ENCODE data around the gene ATR.
"Not testable (repeated sequence)": the region's sequence is repeated elsewhere in the genome, so short reads cannot be mapped to it uniquely, and the experiment has no call there.

The ATR gene

DNA sequence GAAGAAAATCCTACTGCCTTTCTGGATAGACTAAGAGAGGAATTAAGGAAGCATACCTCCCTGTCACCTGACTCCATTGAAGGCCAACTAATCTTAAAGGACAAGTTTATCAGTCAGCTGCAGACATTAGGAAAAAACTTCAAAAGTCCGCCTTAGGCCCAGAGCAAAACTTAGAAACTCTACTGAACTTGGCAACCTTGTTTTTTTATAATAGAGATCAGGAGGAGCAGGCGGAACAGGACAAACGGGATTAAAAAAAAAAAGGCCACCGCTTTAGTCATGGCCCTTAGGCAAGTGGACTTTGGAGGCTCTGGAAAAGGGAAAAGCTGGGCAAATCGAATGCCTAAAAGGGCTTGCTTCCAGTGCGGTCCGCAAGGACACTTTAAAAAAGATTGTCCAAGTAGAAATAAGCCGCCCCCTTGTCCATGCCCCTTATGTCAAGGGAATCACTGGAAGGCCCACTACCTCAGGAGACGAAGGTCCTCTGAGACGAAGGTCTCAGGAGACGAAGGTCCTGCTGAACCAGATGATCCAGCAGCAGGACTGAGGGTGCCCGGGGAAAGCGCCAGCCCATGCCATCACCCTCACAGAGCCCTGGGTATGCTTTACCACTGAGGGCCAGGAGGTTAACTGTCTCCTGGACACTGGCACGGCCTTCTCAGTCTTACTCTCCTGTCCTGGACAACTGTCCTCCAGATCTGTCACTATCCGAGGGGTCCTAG lies 138.9 kb downstream of the ATR start:
- H3K27ac Mint-ChIP-seq, CTCF ChIA-PET, DNase-seq, H3K9me3 Mint-ChIP-seq, H3K4me3 Mint-ChIP-seq, H3K27me3 Mint-ChIP-seq: not testable (repeated sequence)
- Mint-ChIP-seq H3K36me3 (peaks cover 37% of the 10 kb centered on the region), H3K4me1 (peaks cover 26% of the 10 kb centered on the region)

DNA sequence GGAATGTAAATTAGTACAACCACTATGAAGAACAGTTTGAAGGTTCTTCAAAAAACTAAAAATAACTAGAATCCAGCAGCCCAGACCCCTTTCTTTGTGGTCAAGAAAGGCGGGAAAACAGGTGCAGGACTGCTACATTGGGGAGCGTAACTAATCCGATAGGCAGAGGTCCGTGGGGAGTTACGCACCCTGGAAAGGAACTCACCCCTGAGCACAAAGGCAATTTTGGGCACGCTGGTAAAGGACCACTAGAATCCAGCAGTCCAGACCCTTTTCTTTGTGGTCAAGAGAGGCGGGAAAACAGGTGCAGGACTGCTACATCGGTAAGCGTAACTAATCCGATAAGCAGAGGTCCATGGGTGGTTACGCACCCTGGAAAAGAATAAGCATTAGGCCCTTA lies 140.4 kb downstream of the ATR start:
- CTCF ChIA-PET, H3K4me3 Mint-ChIP-seq, H3K27me3 Mint-ChIP-seq, H3K27ac Mint-ChIP-seq, DNase-seq, H3K9me3 Mint-ChIP-seq: not testable (repeated sequence)
- Mint-ChIP-seq H3K36me3 (peaks cover 31% of the 10 kb centered on the region), H3K4me1 (peaks cover 19% of the 10 kb centered on the region)

DNA sequence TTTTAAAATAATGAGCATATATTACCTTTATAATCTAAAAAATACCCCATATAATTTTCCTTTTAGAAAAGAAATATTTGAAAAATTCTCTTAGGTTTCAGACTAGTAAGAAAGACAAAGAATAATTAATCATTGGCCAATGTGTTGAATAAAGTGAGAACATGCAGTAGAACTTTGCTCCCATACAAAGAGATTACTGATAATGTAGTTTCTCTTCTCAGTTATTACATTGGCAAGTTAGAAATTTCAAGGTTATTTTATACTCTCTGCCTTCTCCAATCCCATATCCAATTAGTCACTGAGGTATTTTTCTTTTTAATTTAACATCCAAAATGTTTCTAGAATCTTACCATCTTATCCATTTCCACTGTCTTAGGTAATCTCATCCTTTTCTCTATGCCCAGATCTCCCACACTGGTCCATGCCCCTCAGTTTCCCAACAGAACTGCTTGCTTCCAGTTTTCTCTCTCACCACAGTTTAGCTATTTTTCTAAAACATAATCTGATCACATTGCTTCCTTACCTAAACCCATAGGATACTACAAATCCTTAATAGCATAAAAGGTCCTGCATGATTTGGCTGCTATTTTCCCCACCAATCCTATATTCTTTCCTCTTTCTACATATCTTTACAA lies 141.5 kb downstream of the ATR start:
- CTCF ChIA-PET, result no interaction called here
- no peaks in the 10 kb centered on the region for H3K9me3 Mint-ChIP-seq
- no peak for DNase-seq
- H3K4me1 Mint-ChIP-seq, result peaks cover 17% of the 10 kb centered on the region
- no peaks in the 10 kb centered on the region for H3K27me3 Mint-ChIP-seq
- H3K36me3 Mint-ChIP-seq, result peaks cover 34% of the 10 kb centered on the region
- no peak overlapping the region for H3K4me3 Mint-ChIP-seq
- H3K27ac Mint-ChIP-seq, result no peak overlapping the region

DNA sequence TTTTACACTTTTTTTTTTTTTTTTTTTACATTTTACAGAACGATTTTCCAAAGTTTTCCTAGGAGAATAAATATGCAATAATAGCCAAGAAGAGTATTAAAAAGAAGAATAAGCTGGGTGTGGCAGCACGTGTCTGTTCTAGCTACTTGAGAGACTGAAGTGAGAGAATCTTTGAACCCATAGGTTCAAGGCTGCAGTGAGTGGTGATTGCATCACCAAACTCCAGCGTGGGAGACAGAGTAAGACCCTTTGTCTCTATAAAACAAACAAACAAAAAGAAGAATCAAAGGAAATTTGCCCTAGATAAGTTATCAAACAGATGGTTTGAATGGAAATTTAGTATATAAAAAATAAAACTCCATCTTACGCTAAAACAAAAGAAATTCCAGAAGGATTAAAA lies 144.0 kb downstream of the ATR start:
- Mint-ChIP-seq H3K4me1 (peaks cover 17% of the 10 kb centered on the region), H3K27ac (no peak overlapping the region), H3K36me3 (peaks cover 45% of the 10 kb centered on the region), H3K27me3 (no peaks in the 10 kb centered on the region), H3K4me3 (no peak overlapping the region), H3K9me3 (no peaks in the 10 kb centered on the region)
- DNase-seq, result no peak
- CTCF ChIA-PET, result no interaction called here

DNA sequence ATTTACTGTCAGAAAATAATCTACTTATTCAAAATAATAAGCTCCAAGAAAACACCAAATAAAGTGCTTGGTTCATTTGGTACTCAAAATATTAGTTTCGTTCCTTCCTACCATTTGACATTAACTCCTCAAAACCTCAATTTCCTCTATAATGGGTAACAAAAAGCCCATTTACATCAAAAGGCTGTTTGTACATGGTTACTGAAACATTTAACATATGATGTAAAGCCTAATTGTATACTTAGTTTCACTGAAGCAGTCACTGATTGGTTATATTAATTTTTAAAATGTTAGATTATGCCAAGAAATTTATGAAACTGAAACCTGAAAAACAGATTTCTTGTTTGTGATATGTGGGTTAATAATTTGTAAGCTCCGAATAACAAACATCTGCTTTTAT lies 145.4 kb downstream of the ATR start:
- CTCF ChIA-PET, result no interaction called here
- H3K4me3 Mint-ChIP-seq, result no peak overlapping the region
- H3K27ac Mint-ChIP-seq, result no peak overlapping the region
- H3K4me1 Mint-ChIP-seq, result peaks cover 11% of the 10 kb centered on the region
- H3K27me3 Mint-ChIP-seq, result no peaks in the 10 kb centered on the region
- no peaks in the 10 kb centered on the region for H3K9me3 Mint-ChIP-seq
- no peak for DNase-seq
- H3K36me3 Mint-ChIP-seq, result peaks cover 47% of the 10 kb centered on the region

DNA sequence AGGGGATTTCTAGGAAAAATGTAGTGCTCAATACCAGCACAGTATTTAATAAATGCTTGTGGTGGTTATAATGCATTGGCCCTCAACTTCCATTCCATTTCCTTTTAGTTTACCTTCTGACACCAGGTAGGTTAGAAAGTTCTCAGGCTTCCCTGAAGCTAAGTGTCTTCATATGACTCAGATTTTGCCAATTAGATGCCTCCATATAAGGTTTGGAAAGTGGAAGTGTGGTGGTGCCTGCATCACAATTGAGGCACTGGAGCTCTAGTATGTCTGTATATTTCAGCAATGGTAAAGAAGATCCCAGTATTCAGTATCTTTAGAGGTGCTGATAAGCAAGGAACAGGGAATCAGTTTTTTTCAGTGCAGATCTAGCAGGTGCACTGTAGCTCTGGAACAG lies 149.0 kb downstream of the ATR start:
- H3K4me3 Mint-ChIP-seq, result no peak overlapping the region
- no peaks in the 10 kb centered on the region for H3K9me3 Mint-ChIP-seq
- H3K36me3 Mint-ChIP-seq, result peaks cover 41% of the 10 kb centered on the region
- CTCF ChIA-PET, result no interaction called here
- H3K27me3 Mint-ChIP-seq, result no peaks in the 10 kb centered on the region
- H3K27ac Mint-ChIP-seq, result no peak overlapping the region
- peaks cover 2% of the 10 kb centered on the region for H3K4me1 Mint-ChIP-seq
- DNase-seq, result no peak

DNA sequence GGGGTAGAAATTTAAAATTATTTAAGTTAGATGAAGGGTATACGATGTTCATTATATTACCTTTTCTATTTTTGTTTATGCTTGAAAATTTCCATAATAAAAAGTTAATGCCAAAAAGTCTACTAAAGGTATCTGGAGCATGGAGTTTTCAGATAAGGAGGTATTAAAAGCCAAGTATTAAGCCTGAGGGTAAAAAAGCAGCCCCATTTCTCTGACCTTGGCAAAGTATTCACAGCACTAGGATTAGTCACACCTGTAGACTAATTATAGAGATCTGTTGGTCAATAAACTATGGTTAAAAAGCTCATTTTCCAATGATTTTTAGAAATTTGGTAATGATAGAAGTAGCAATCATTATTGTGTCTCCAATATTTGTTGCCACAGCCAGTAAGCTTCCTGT lies 153.8 kb downstream of the ATR start:
- peaks cover 36% of the 10 kb centered on the region for H3K36me3 Mint-ChIP-seq
- no peaks in the 10 kb centered on the region for H3K4me1 Mint-ChIP-seq
- no peak for DNase-seq
- CTCF ChIA-PET, result no interaction called here
- H3K27me3 Mint-ChIP-seq, result no peaks in the 10 kb centered on the region
- H3K4me3 Mint-ChIP-seq, result no peak overlapping the region
- H3K9me3 Mint-ChIP-seq, result no peaks in the 10 kb centered on the region
- H3K27ac Mint-ChIP-seq, result no peak overlapping the region

DNA sequence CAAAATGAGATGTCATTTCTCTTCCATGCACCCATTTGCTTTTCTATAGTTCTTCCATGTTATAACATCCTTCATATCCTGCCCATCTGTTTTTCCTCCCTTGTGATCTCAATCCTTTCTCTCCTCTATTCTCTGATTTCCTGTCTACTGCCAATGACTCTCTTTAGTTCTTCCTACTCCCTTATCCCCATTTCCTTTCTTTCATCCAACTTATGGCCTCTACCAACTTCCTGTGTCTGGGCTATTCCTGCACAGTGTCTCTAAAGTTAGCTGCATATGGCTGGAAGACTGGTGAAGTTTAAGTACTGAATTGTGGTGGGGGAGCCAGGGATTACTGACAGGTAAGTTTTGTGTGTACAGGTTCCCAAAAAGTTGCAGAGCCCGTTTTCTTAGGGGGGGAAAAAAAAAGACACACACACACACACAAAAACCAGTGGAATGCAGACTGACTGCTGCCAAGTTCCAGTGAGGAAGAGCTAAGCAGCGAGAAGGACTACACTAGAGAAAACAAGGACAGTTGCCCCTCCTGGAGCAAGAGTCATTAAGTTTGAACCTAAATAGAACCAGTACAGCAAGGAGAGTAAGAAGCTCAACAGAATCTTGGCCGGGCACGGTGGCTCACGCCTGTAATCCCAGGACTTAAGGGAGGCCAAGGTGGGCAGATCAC lies 159.5 kb downstream of the ATR start:
- no peaks in the 10 kb centered on the region for H3K9me3 Mint-ChIP-seq
- H3K4me3 Mint-ChIP-seq, result no peak overlapping the region
- H3K27me3 Mint-ChIP-seq, result no peaks in the 10 kb centered on the region
- CTCF ChIA-PET, result no interaction called here
- H3K4me1 Mint-ChIP-seq, result no peaks in the 10 kb centered on the region
- no peak for DNase-seq
- H3K27ac Mint-ChIP-seq, result no peak overlapping the region
- H3K36me3 Mint-ChIP-seq, result peaks cover 43% of the 10 kb centered on the region

DNA sequence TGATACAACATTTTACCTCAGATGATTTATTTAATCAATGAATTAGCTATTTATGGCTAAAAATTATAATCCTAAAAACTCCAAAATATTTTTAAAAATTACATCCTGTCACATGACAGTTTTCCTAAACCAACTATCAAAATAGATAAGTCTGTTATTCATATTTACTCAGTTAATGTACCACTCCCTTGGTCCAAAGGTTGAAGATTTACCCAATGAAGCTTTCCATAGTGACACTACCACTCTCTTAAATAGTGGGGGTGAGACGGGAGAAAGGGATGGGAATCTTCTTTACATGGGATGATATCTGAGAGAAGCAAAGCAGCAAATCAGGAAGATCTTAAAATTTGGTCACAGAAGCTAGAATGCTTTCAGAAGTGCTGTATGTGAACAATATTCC lies 161.2 kb downstream of the ATR start:
- CTCF ChIA-PET, result no interaction called here
- no peaks in the 10 kb centered on the region for H3K27me3 Mint-ChIP-seq
- no peaks in the 10 kb centered on the region for H3K9me3 Mint-ChIP-seq
- H3K36me3 Mint-ChIP-seq, result peaks cover 47% of the 10 kb centered on the region
- DNase-seq, result no peak
- H3K27ac Mint-ChIP-seq, result peak overlapping the region; percentile 7
- H3K4me3 Mint-ChIP-seq, result no peak overlapping the region
- no peaks in the 10 kb centered on the region for H3K4me1 Mint-ChIP-seq

DNA sequence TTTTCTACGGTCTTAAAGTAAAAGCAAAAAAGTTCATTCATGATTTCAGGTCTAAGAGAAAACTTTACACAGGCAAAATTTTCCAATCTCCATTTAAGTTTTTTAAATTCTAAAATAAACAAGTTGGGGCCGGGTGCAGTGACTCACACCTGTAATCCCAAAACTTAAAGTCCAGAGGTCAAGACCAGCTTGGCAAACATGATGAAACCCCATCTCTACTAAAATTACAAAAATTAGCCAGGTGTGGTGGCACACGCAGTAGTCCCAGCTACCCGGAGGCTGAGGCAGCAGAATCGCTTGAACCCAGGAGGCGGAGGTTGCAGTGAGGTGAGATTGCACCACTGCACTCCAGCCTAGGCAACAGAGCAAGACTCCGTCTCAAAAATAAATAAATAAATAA lies 178.0 kb downstream of the ATR start:
- H3K27me3 Mint-ChIP-seq, H3K4me3 Mint-ChIP-seq, H3K4me1 Mint-ChIP-seq, H3K9me3 Mint-ChIP-seq, DNase-seq, H3K27ac Mint-ChIP-seq, CTCF ChIA-PET: not testable (repeated sequence)
- peaks cover 56% of the 10 kb centered on the region for H3K36me3 Mint-ChIP-seq
